Measurements from ENCODE around the gene ZNF692. TPM values are rescaled to one million over a fixed set of nuclear protein-coding genes. Genes with fewer than 3 reads are reported as not detected.
"Not testable (repeated sequence)": the region's sequence is repeated elsewhere in the genome, so short reads cannot be mapped to it uniquely, and the experiment has no call there.

Gene ZNF692
- total RNA-seq, 4 donors from 2014 or later, result 35.7 to 67.9 (median 40.7) TPM

- 75 to 80% methylated on average over 9 of the region's 9 CpGs for WGBS, 2 donors
- Histone ChIP-seq H3K36me3 (peaks cover 8 to 30% (median 10%) of the 10 kb centered on the region in 3 donors), H3K4me3 (no peak overlapping the region), H3K27me3 (no peaks in the 10 kb centered on the region), H3K9me3 (no peaks in the 10 kb centered on the region), H3K27ac (no peak overlapping the region), H3K4me1 (peaks cover 14 to 39% (median 14%) of the 10 kb centered on the region in 3 donors)
- intact Hi-C loops (cut with DNase I), result no loop called here
- no peak for TF ChIP-seq POLR2A (IDR thresholded peaks at IDR 0.05)
- no peak for TF ChIP-seq CTCF (IDR thresholded peaks at IDR 0.05)
- DNase-seq, result no peak
Observed at GRCh38 chr1:248808876-248809275, 50.0 kb downstream of the ZNF692 start.

- DNase-seq, result no peak
- H3K4me1 ChIP-seq, result peaks cover 14 to 34% (median 14%) of the 10 kb centered on the region in 3 donors
- intact Hi-C loops (cut with DNase I), result no loop called here
- TF ChIP-seq CTCF (IDR thresholded peaks at IDR 0.05) (peak; percentile 28 to 73 (median 54)), POLR2A (IDR thresholded peaks at IDR 0.05) (no peak)
- 51 to 57% methylated on average over 10 to 11 of the region's 15 CpGs for WGBS, 2 donors
- no peak overlapping the region for H3K4me3 ChIP-seq
- H3K9me3 ChIP-seq, result no peaks in the 10 kb centered on the region
- H3K27ac ChIP-seq, result no peak overlapping the region
- H3K36me3 ChIP-seq, result peaks cover 0 to 13% (median 3%) of the 10 kb centered on the region in 3 donors
- H3K27me3 ChIP-seq, result peaks cover 0 to 4% (median 0%) of the 10 kb centered on the region in 4 donors
Observed at GRCh38 chr1:248807067-248807737, 51.7 kb downstream of the ZNF692 start.

GRCh38 chr1:248805876-248806275 lies 53.0 kb downstream of the ZNF692 start:
- H3K9me3 ChIP-seq, result no peaks in the 10 kb centered on the region
- no peak overlapping the region for H3K4me3 ChIP-seq
- intact Hi-C loops (cut with DNase I), result no loop called here
- WGBS, 2 donors, result 86 to 100% methylated on average over 1 of the region's 1 CpG
- peaks cover 6 to 21% (median 8%) of the 10 kb centered on the region in 3 donors for H3K4me1 ChIP-seq
- peaks cover 0 to 5% (median 0%) of the 10 kb centered on the region in 4 donors for H3K27me3 ChIP-seq
- peak overlapping the region in 1 of 4 donors; percentile 36 for H3K27ac ChIP-seq
- no peak for TF ChIP-seq POLR2A (IDR thresholded peaks at IDR 0.05)
- no peak for TF ChIP-seq CTCF (IDR thresholded peaks at IDR 0.05)
- DNase-seq, result no peak
- H3K36me3 ChIP-seq, result peaks cover 0 to under 1% (median 0%) of the 10 kb centered on the region in 3 donors

- Histone ChIP-seq H3K4me1 (peaks cover 0 to 12% (median 0%) of the 10 kb centered on the region in 3 donors), H3K36me3 (no peaks in the 10 kb centered on the region), H3K9me3 (no peaks in the 10 kb centered on the region), H3K27ac (peak overlapping the region in 1 of 4 donors; percentile 41), H3K4me3 (no peak overlapping the region), H3K27me3 (peaks cover 0 to 5% (median 0%) of the 10 kb centered on the region in 4 donors)
- TF ChIP-seq CTCF (IDR thresholded peaks at IDR 0.05) (no peak), POLR2A (IDR thresholded peaks at IDR 0.05) (no peak)
- 46 to 53% methylated on average over 8 to 10 of the region's 10 CpGs for WGBS, 2 donors
- DNase-seq, result no peak
- intact Hi-C loops (cut with DNase I), result no loop called here
Observed at GRCh38 chr1:248804771-248805681, 53.9 kb downstream of the ZNF692 start.

- H3K9me3 ChIP-seq; H3K27ac ChIP-seq; H3K36me3 ChIP-seq; DNase-seq; H3K4me3 ChIP-seq; H3K27me3 ChIP-seq; intact Hi-C loops (cut with DNase I): not testable (repeated sequence)
- 75 to 81% methylated on average over 15 of the region's 15 CpGs for WGBS, 2 donors
- peaks cover 0 to 11% (median 0%) of the 10 kb centered on the region in 3 donors for H3K4me1 ChIP-seq
Observed at GRCh38 chr1:248803501-248803900, 55.4 kb downstream of the ZNF692 start.

Measured in esophagus squamous epithelium (tissue), 5 donors.